Trophoblast cell (in vitro differentiated cells and primary cell): ENCODE measurements around the gene SPTA1.

Experiments used
- DNase-seq, 2 donors: peaks; one replicate each; pipeline ENCODE4 v3.0.0-alpha.2; 2016
- H2AFZ ChIP-seq: 2 replicates; pipeline ENCODE4 v1.6.1; 2013; ENCODE audit warnings: low read length, moderate library complexity, mild to moderate bottlenecking; ENCODE audit not compliant: insufficient read depth, poor library complexity
- H2AK5ac ChIP-seq: 2 replicates; pipeline ENCODE4 v1.6.1; 2013; ENCODE audit warnings: mild to moderate bottlenecking, low read length
- H2BK120ac ChIP-seq: 2 replicates; pipeline ENCODE4 v1.6.1; 2013; ENCODE audit warnings: low read length, mild to moderate bottlenecking, moderate library complexity; ENCODE audit not compliant: insufficient read depth, poor library complexity
- H2BK12ac ChIP-seq: 2 replicates; pipeline ENCODE4 v1.6.1; 2013; ENCODE audit warnings: mild to moderate bottlenecking, low read length, moderate library complexity
- H2BK5ac ChIP-seq: 2 replicates; pipeline ENCODE4 v1.6.1; 2013; ENCODE audit warnings: low read length, low read depth, moderate library complexity, mild to moderate bottlenecking; ENCODE audit not compliant: poor library complexity
- H3K14ac ChIP-seq: 2 replicates; pipeline ENCODE4 v1.6.1; 2013; ENCODE audit warnings: mild to moderate bottlenecking, low read length
- H3K18ac ChIP-seq: 2 replicates; pipeline ENCODE4 v1.6.1; 2013; ENCODE audit warnings: mild to moderate bottlenecking, low read length
- H3K23ac ChIP-seq: 2 replicates; pipeline ENCODE4 v1.6.1; 2013; ENCODE audit warnings: low read length
- H3K27ac ChIP-seq: 2 replicates; pipeline ENCODE4 v1.5.1; 2013; ENCODE audit warnings: low read depth, mild to moderate bottlenecking, inconsistent platforms, low read length, moderate library complexity
- H3K27me3 ChIP-seq: 2 replicates; pipeline ENCODE4 v1.6.1; 2013; ENCODE audit warnings: inconsistent platforms, mild to moderate bottlenecking, low read length, moderate library complexity; ENCODE audit not compliant: insufficient read depth
- H3K36me3 ChIP-seq, 2 experiments: 1 replicate in 1 of 2; 2 replicates in 1 of 2; pipeline ENCODE4 v1.6.1; 2013; ENCODE audit warnings: low read length in 2 of 2, mild to moderate bottlenecking in 2 of 2, moderate library complexity in 1 of 2; ENCODE audit not compliant: insufficient read depth in 2 of 2, control insufficient read depth in 1 of 2
- H3K4ac ChIP-seq: 2 replicates; pipeline ENCODE4 v1.6.1; 2013; ENCODE audit warnings: low read depth, mild to moderate bottlenecking, low read length, moderate library complexity
- H3K4me1 ChIP-seq, 2 experiments: 1 replicate in 1 of 2; 2 replicates in 1 of 2; pipeline ENCODE4 v1.6.1; 2013; ENCODE audit warnings: low read length in 2 of 2, mild to moderate bottlenecking in 2 of 2, moderate library complexity in 1 of 2; ENCODE audit not compliant: insufficient read depth in 2 of 2, control insufficient read depth in 1 of 2
- H3K4me2 ChIP-seq: 2 replicates; pipeline ENCODE4 v1.6.1; 2013; ENCODE audit warnings: inconsistent platforms, mild to moderate bottlenecking, low read length, moderate library complexity
- H3K4me3 ChIP-seq: 2 replicates; pipeline ENCODE4 v1.5.1; 2013; ENCODE audit warnings: mild to moderate bottlenecking, low read depth, low read length, inconsistent platforms
- H3K79me1 ChIP-seq: one replicate; pipeline ENCODE4 v1.6.1; 2013; ENCODE audit warnings: low read length
- H3K79me2 ChIP-seq: 2 replicates; pipeline ENCODE4 v1.6.1; 2013; ENCODE audit warnings: low read length, mild to moderate bottlenecking; ENCODE audit not compliant: control insufficient read depth, insufficient read depth, poor library complexity
- H3K9ac ChIP-seq: 2 replicates; pipeline ENCODE4 v1.6.1; 2013; ENCODE audit warnings: mild to moderate bottlenecking, low read length
- H3K9me3 ChIP-seq: 2 replicates; pipeline ENCODE4 v1.6.1; 2013; ENCODE audit warnings: low read depth, mild to moderate bottlenecking, control low read depth, inconsistent platforms, low read length; ENCODE audit not compliant: insufficient read depth
- H4K12ac ChIP-seq: 2 replicates; pipeline ENCODE4 v1.6.1; 2013; ENCODE audit warnings: low read depth, mild to moderate bottlenecking, low read length, moderate library complexity
- H4K8ac ChIP-seq: 2 replicates; pipeline ENCODE4 v1.6.1; 2013; ENCODE audit warnings: low read depth, mild to moderate bottlenecking, low read length, moderate library complexity
- H4K91ac ChIP-seq: one replicate; pipeline ENCODE4 v1.6.1; 2013; ENCODE audit warnings: low read depth, mild to moderate bottlenecking, low read length, moderate library complexity
- WGBS: extraction: QIAGEN DNeasy Blood & Tissue Kit; methylation state at CpG from one replicate; pipeline ENCODE4 v1.1.7; 2013; ENCODE audit warnings: missing lambda C conversion rate; ENCODE audit not compliant: insufficient read length, insufficient coverage; ENCODE audit errors: extremely low coverage; 5-methylcytosine and 5-hydroxymethylcytosine counted together

Gene SPTA1

DNA sequence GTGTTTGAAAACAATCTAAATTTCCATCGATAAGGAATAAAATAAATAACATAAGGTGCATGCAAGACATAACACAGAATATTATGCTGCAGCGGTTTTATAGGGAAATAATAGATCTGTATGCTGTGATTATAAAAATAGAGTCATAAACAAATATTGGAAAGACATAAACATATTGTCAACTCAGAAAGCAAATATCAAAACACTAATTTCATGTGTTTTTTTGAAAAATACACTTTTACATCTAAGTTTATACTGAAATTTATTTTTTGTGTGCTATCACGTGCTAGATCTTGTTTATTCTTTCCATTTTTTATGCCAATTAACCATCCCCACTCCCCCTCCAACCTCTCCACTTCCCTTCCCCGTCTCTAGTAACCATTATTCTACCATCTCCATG, 24.6 kb upstream of the SPTA1 start:
- Histone ChIP-seq H2AK5ac (no peak overlapping the region), H3K4me2 (no peak overlapping the region), H3K4ac (no peak overlapping the region), H3K36me3 (no peaks in the 10 kb centered on the region), H4K12ac (no peak overlapping the region), H3K27ac (no peak overlapping the region), H3K4me3 (no peak overlapping the region), H3K23ac (no peak overlapping the region), H2BK12ac (no peak overlapping the region), H3K4me1 (no peaks in the 10 kb centered on the region), H3K27me3 (no peaks in the 10 kb centered on the region), H2AFZ (no peak overlapping the region), H2BK5ac (no peak overlapping the region), H4K8ac (no peak overlapping the region), H3K18ac (no peak overlapping the region), H3K9ac (no peak overlapping the region), H3K14ac (no peak overlapping the region), H3K79me2 (no peaks in the 10 kb centered on the region), H2BK120ac (no peak overlapping the region), H4K91ac (no peak overlapping the region), H3K9me3 (no peaks in the 10 kb centered on the region), H3K79me1 (no peaks in the 10 kb centered on the region)
- 80% methylated on average over 1 of the region's 4 CpGs for WGBS
- no peak for DNase-seq

DNA sequence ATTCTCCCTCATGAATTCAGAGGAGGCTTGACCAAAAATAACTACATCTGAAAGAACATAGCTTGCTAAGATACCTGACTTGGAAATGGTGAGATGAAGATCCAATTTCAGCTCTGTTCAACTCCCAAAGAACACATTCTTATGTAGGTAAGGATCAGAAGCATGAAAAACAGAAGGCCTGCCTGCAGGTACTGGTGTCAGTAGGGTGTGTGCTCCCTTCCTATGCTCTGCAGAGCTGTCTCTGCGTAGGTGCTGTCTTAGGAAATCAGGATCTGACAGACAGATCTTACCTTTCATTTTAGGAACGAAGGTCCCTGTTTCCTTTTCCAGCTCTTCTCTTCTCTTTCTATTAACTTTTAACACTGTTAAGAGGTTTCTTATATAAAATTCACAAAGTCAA, 19.6 kb upstream of the SPTA1 start:
- no peak overlapping the region for H3K4me3 ChIP-seq
- no peak overlapping the region for H3K27ac ChIP-seq
- H2AK5ac ChIP-seq = no peak overlapping the region
- no peak overlapping the region for H4K12ac ChIP-seq
- no peak overlapping the region for H2BK5ac ChIP-seq
- H4K91ac ChIP-seq = no peak overlapping the region
- no peaks in the 10 kb centered on the region for H3K36me3 ChIP-seq
- no peak for DNase-seq
- no peak overlapping the region for H3K4me2 ChIP-seq
- no peak overlapping the region for H3K14ac ChIP-seq
- no peak overlapping the region for H3K18ac ChIP-seq
- H2BK12ac ChIP-seq = no peak overlapping the region
- no CpG with 5 or more reads among the region's 2 CpGs for WGBS
- no peak overlapping the region for H4K8ac ChIP-seq
- H3K9ac ChIP-seq = no peak overlapping the region
- H3K4me1 ChIP-seq = no peaks in the 10 kb centered on the region
- no peak overlapping the region for H3K4ac ChIP-seq
- H2BK120ac ChIP-seq = no peak overlapping the region
- no peaks in the 10 kb centered on the region for H3K27me3 ChIP-seq
- H2AFZ ChIP-seq = no peak overlapping the region
- no peaks in the 10 kb centered on the region for H3K79me2 ChIP-seq
- no peak overlapping the region for H3K23ac ChIP-seq
- H3K9me3 ChIP-seq = no peaks in the 10 kb centered on the region
- H3K79me1 ChIP-seq = no peaks in the 10 kb centered on the region

DNA sequence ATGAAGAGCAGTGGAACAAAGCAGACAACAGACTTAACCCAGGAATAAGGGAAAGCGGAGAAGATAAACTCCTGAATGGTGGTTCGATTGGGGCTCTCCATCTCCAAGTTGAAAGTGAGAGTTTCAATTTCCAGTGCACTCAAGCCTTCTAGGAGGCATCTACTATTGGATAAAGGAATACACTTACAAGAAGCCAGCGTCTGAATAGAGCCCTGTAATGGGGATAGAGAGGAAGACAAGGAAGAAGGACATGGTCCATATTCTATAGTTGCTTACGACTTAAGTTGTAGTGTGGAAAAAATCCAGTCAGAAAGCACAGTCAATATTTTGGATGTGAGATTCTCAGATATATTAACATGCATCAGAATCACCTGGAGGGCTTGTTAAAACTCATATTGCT, 14.0 kb upstream of the SPTA1 start, which contains the start of gene OR6K2:
Gene OR6K2, minus strand, starts transcription at position 101 of the 400 bp plus-strand sequence. Its CDS starts 0 bp downstream, at position 101.
- H2BK120ac ChIP-seq = no peak within 1 kb of the TSS
- H3K79me2 ChIP-seq = no peaks in the 10 kb centered on the region
- H3K9me3 ChIP-seq = no peaks in the 10 kb centered on the region
- DNase-seq = no peak
- H2BK12ac ChIP-seq = no peak within 1 kb of the TSS
- H3K4ac ChIP-seq = no peak within 1 kb of the TSS
- no peaks in the 10 kb centered on the region for H3K4me1 ChIP-seq
- H2AK5ac ChIP-seq = no peak within 1 kb of the TSS
- no peaks in the 10 kb centered on the region for H3K36me3 ChIP-seq
- H3K79me1 ChIP-seq = no peaks in the 10 kb centered on the region
- H4K8ac ChIP-seq = no peak within 1 kb of the TSS
- H3K14ac ChIP-seq = no peak within 1 kb of the TSS
- H2BK5ac ChIP-seq = no peak within 1 kb of the TSS
- H3K9ac ChIP-seq = no peak within 1 kb of the TSS
- no peak within 1 kb of the TSS for H4K91ac ChIP-seq
- H3K27me3 ChIP-seq = no peaks in the 10 kb centered on the region
- no peak within 1 kb of the TSS for H3K27ac ChIP-seq
- no peak within 1 kb of the TSS for H3K4me2 ChIP-seq
- H2AFZ ChIP-seq = no peak within 1 kb of the TSS
- H3K4me3 ChIP-seq = no peak within 1 kb of the TSS
- no peak within 1 kb of the TSS for H3K18ac ChIP-seq
- no peak within 1 kb of the TSS for H4K12ac ChIP-seq
- no CpG with 5 or more reads among the region's 4 CpGs for WGBS
- no peak within 1 kb of the TSS for H3K23ac ChIP-seq

DNA sequence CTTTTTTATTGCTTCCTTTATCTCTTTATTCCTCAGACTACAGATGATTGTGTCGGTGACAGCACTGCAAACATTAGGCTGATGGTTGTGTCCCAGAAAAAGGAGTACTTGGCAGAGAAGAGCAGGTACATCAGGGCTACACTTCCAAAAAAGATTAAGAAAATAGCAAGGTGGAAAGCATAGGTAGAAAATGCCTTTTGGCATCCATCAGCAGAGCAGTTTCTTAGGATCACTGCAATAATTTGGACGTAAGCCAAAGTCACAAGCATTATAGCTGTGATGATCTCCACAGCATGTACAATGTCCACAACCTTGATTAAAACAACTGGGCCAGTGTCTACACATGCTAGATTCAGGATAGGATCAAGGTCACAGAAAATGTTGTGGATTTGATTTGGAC, 8.1 kb upstream of the SPTA1 start:
- Histone ChIP-seq H3K18ac (no peak overlapping the region), H2BK5ac (no peak overlapping the region), H4K91ac (no peak overlapping the region), H3K27me3 (no peaks in the 10 kb centered on the region), H3K36me3 (no peaks in the 10 kb centered on the region), H3K23ac (no peak overlapping the region), H2BK12ac (no peak overlapping the region), H3K4me3 (no peak overlapping the region), H2AFZ (no peak overlapping the region), H3K14ac (no peak overlapping the region), H3K79me1 (no peaks in the 10 kb centered on the region), H3K4me2 (no peak overlapping the region), H4K12ac (no peak overlapping the region), H2BK120ac (no peak overlapping the region), H3K79me2 (no peaks in the 10 kb centered on the region), H4K8ac (no peak overlapping the region), H3K4ac (no peak overlapping the region), H3K9me3 (no peaks in the 10 kb centered on the region), H3K4me1 (no peaks in the 10 kb centered on the region), H3K9ac (no peak overlapping the region), H3K27ac (no peak overlapping the region), H2AK5ac (no peak overlapping the region)
- no peak for DNase-seq
- WGBS = no CpG with 5 or more reads among the region's 2 CpGs
